HG03025 (cell line): Measurements from ENCODE around the gene ST7.
"Not testable (repeated sequence)": the region's sequence is repeated elsewhere in the genome, so short reads cannot be mapped to it uniquely, and the experiment has no call there.

Experiments
- ATAC-seq: cut with Tn5 transposase; IDR thresholded peaks from one replicate; pipeline ENCODE4 v1.9.1; 2021; ENCODE audit warnings: mild to moderate bottlenecking, moderate library complexity; ENCODE audit not compliant: unreplicated experiment, low FRiP score

Gene ST7

GRCh38 chr7:116953372-116953905, at the start of gene ST7:
Gene ST7 (plus strand): TSS chr7:116953501. CDS start chr7:116953541, 40 bp downstream.
- peak; percentile 44 for ATAC-seq

- ATAC-seq: no peak
Measured at GRCh38 chr7:116906391-116906790, 46.9 kb upstream of the ST7 start.

- no peak for ATAC-seq
Measured at GRCh38 chr7:116910383-116910782, 42.9 kb upstream of the ST7 start.

- ATAC-seq: no peak
Measured at GRCh38 chr7:116911801-116912200, 41.5 kb upstream of the ST7 start.

GRCh38 chr7:116912269-116912909, 40.9 kb upstream of the ST7 start:
- ATAC-seq: no peak

GRCh38 chr7:116918704-116919103, 34.6 kb upstream of the ST7 start:
- ATAC-seq: no peak

GRCh38 chr7:116920359-116920758, 32.9 kb upstream of the ST7 start:
- ATAC-seq: no peak

GRCh38 chr7:116922545-116922944, 30.8 kb upstream of the ST7 start:
- ATAC-seq: no peak

- ATAC-seq: no peak
Measured at GRCh38 chr7:116924741-116925140, 28.6 kb upstream of the ST7 start.

GRCh38 chr7:116929021-116929420, 24.3 kb upstream of the ST7 start:
- no peak for ATAC-seq

GRCh38 chr7:116929914-116930913, 23.1 kb upstream of the ST7 start:
- ATAC-seq: peak; percentile 81

GRCh38 chr7:116932566-116932965, 20.7 kb upstream of the ST7 start:
- no peak for ATAC-seq

- no peak for ATAC-seq
Measured at GRCh38 chr7:116933465-116933864, 19.8 kb upstream of the ST7 start.

GRCh38 chr7:116934580-116934979, 18.7 kb upstream of the ST7 start:
- no peak for ATAC-seq

GRCh38 chr7:116936844-116937243, 16.5 kb upstream of the ST7 start:
- ATAC-seq: not testable (repeated sequence)

- ATAC-seq: no peak
Measured at GRCh38 chr7:116938678-116939077, 14.6 kb upstream of the ST7 start.

- ATAC-seq: no peak
Measured at GRCh38 chr7:116940689-116941370, 12.5 kb upstream of the ST7 start.

- no peak for ATAC-seq
Measured at GRCh38 chr7:116942504-116942903, 10.8 kb upstream of the ST7 start.

GRCh38 chr7:116948934-116949333, 4.4 kb upstream of the ST7 start:
- no peak for ATAC-seq

- ATAC-seq: no peak
Measured at GRCh38 chr7:116949941-116950801, 3.1 kb upstream of the ST7 start.
